CD4-positive, alpha-beta T cell (primary cell): Measurements from ENCODE around the gene KCTD21. TPM values are rescaled to one million over a fixed set of nuclear protein-coding genes. Genes with fewer than 3 reads are reported as not detected.

ENCODE experiments used
- ATAC-seq: fragments of 200-7000 bp; cut with Tn5 transposase; one replicate; pipeline ENCODE4 v1.10.0; 2022; ENCODE audit warnings: mild to moderate bottlenecking; ENCODE audit not compliant: poor library complexity
- CTCF ChIA-PET: fragments of 350-600 bp; sonication (Branson Sonifier 250); formaldehyde crosslinking; loops from one replicate; lab custom pipeline; 2021; ENCODE audit warnings: antibody characterized with exemption, inconsistent platforms; lab: Charles Lee
- POLR2A ChIA-PET: fragments of 350-600 bp; sonication (Branson Sonifier 250); formaldehyde crosslinking; loops from one replicate; lab custom pipeline; 2021; ENCODE audit warnings: antibody characterized with exemption, inconsistent platforms; lab: Charles Lee
- DNase-seq, 14 experiments: peaks; one replicate each; pipeline ENCODE4 v3.0.0-alpha.2; 2013 to 2020; ENCODE audit warnings: mixed read lengths in 2 of 14
- H3K27ac ChIP-seq, 2 donors: one replicate each; pipeline versions ENCODE4 v1.5.1 to v1.7.0; 2013; ENCODE audit warnings: low read length in 2 of 2, low read depth in 1 of 2, mild to moderate bottlenecking in 1 of 2
- H3K27me3 ChIP-seq, 2 experiments: 1 replicate in 1 of 2; 2 replicates in 1 of 2; pipeline versions ENCODE4 v1.6.1 to v1.7.0; 2013; ENCODE audit warnings: low read length in 2 of 2, control low read depth in 1 of 2, mild to moderate bottlenecking in 1 of 2, moderate library complexity in 1 of 2; ENCODE audit not compliant: insufficient read depth in 2 of 2, control insufficient read depth in 1 of 2
- H3K36me3 ChIP-seq: one replicate; pipeline ENCODE4 v1.6.1; 2013; ENCODE audit warnings: low read length, control low read depth; ENCODE audit not compliant: insufficient read depth
- H3K4me1 ChIP-seq: one replicate; pipeline ENCODE4 v1.6.1; 2013; ENCODE audit warnings: low read length, control low read depth; ENCODE audit not compliant: insufficient read depth
- H3K4me3 ChIP-seq: one replicate; pipeline ENCODE4 v1.5.1; 2013; ENCODE audit warnings: mild to moderate bottlenecking, low read length, moderate library complexity
- H3K9me3 ChIP-seq, 2 experiments: 1 replicate in 1 of 2; 2 replicates in 1 of 2; pipeline versions ENCODE4 v1.6.1 to v1.7.0; 2013; ENCODE audit warnings: low read length in 2 of 2, mild to moderate bottlenecking in 2 of 2, control low read depth in 1 of 2, moderate library complexity in 1 of 2; ENCODE audit not compliant: control insufficient read depth in 1 of 2, insufficient read depth in 1 of 2
- H3K27ac Mint-ChIP-seq: one replicate; pipeline ENCODE4 v1.8.0; 2020; ENCODE audit warnings: mixed read lengths
- H3K27me3 Mint-ChIP-seq: one replicate; pipeline ENCODE4 v1.8.0; 2021; ENCODE audit warnings: mixed read lengths
- H3K36me3 Mint-ChIP-seq: one replicate; pipeline ENCODE4 v1.8.0; 2021; ENCODE audit warnings: low read depth, mixed read lengths
- H3K4me1 Mint-ChIP-seq: one replicate; pipeline ENCODE4 v1.8.0; 2021; ENCODE audit warnings: low read depth, mixed read lengths
- H3K4me3 Mint-ChIP-seq: one replicate; pipeline ENCODE4 v1.8.0; 2020; ENCODE audit warnings: mild to moderate bottlenecking, mixed read lengths
- H3K9me3 Mint-ChIP-seq: one replicate; pipeline ENCODE4 v1.8.0; 2020; ENCODE audit warnings: mixed read lengths
- CTCF ChIP-seq: fragments of 200-600 bp; IDR thresholded peaks from one replicate; pipeline ENCODE4 v1.8.0; 2022; ENCODE audit warnings: antibody characterized with exemption, mild to moderate bottlenecking
- intact Hi-C, 2 experiments: fragments of 100-400 bp; cut with DNase I in 1 of 2; cut with micrococcal nuclease in 1 of 2; formaldehyde crosslinking; loops; one replicate each; pipeline versions ENCODE4 v1.15.1 to v1.9.0; 2023 to 2025; cut with DNase I, micrococcal nuclease
- total RNA-seq, 174 experiments: library from RNA in 2 of 174; stranded (reverse) in 2 of 174; gene quantifications; one replicate each; pipeline ENCODE4 v1.2.3 and lab custom pipeline; 2021 to 2026

KCTD21 gene
- total RNA-seq, 2 experiments from 2014 or later: 3.5 to 6.5 TPM

- H3K36me3 Mint-ChIP-seq: peaks cover 56% of the 10 kb centered on the region
These were observed 21.1 kb upstream of the KCTD21 start for GRCh38 chr11:78209478-78209877.

GRCh38 chr11:78208257-78209165, 20.1 kb upstream of the KCTD21 start:
- no peak for TF ChIP-seq CTCF
- Histone ChIP-seq H3K9me3 (no peaks in the 10 kb centered on the region), H3K27ac (no peak overlapping the region), H3K4me1 (peaks cover 31% of the 10 kb centered on the region), H3K36me3 (peaks cover 35% of the 10 kb centered on the region), H3K27me3 (no peaks in the 10 kb centered on the region), H3K4me3 (no peak overlapping the region)
- H3K9me3 Mint-ChIP-seq: no peaks in the 10 kb centered on the region
- H3K4me1 Mint-ChIP-seq: peaks cover 45% of the 10 kb centered on the region
- H3K4me3 Mint-ChIP-seq: no peak overlapping the region
- DNase-seq (peak in 1 of 14 experiments; percentile 28), ATAC-seq (no peak)
- H3K27me3 Mint-ChIP-seq: no peaks in the 10 kb centered on the region
- CTCF ChIA-PET: interaction anchor here (0.8 kb wide), 1 partner anchor 208 kb away, joined by 3 read pairs; no protein-coding TSS in a partner anchor
- intact Hi-C loops: no loop called here
- peak overlapping the region; percentile 64 for H3K27ac Mint-ChIP-seq
- POLR2A ChIA-PET: no interaction called here
- peaks cover 54% of the 10 kb centered on the region for H3K36me3 Mint-ChIP-seq

More at GRCh38 chr11:78209478-78209877, 21.1 kb upstream of the KCTD21 start:
- Histone ChIP-seq H3K27me3 (no peaks in the 10 kb centered on the region), H3K4me1 (peaks cover 21% of the 10 kb centered on the region), H3K4me3 (no peak overlapping the region), H3K9me3 (no peaks in the 10 kb centered on the region), H3K27ac (no peak overlapping the region), H3K36me3 (peaks cover 40% of the 10 kb centered on the region)
- Mint-ChIP-seq H3K27ac (no peak overlapping the region), H3K9me3 (no peaks in the 10 kb centered on the region), H3K4me3 (no peak overlapping the region), H3K27me3 (no peaks in the 10 kb centered on the region), H3K4me1 (peaks cover 40% of the 10 kb centered on the region)
- DNase-seq: peak in 1 of 14 experiments; percentile 29
- no peak for ATAC-seq
- no peak for TF ChIP-seq CTCF
- intact Hi-C loops: no loop called here
- ChIA-PET CTCF (no interaction called here), POLR2A (no interaction called here)

GRCh38 chr11:78207532-78208256, 19.3 kb upstream of the KCTD21 start:
- ATAC-seq (no peak), DNase-seq (peak in 1 of 14 experiments; percentile 23)
- Histone ChIP-seq H3K27me3 (no peaks in the 10 kb centered on the region), H3K36me3 (peaks cover 32% of the 10 kb centered on the region), H3K4me3 (no peak overlapping the region), H3K27ac (no peak overlapping the region), H3K9me3 (no peaks in the 10 kb centered on the region), H3K4me1 (peaks cover 35% of the 10 kb centered on the region)
- intact Hi-C loops: no loop called here
- peaks cover 58% of the 10 kb centered on the region for H3K36me3 Mint-ChIP-seq
- no peak for TF ChIP-seq CTCF
- peaks cover 51% of the 10 kb centered on the region for H3K4me1 Mint-ChIP-seq
- peak overlapping the region; percentile 64 for H3K27ac Mint-ChIP-seq
- H3K4me3 Mint-ChIP-seq: no peak overlapping the region
- H3K9me3 Mint-ChIP-seq: no peaks in the 10 kb centered on the region
- CTCF ChIA-PET: interaction anchor here (0.8 to 1.7 kb wide), 2 partner anchors 20 to 209 kb away, joined by 3 to 5 read pairs; no protein-coding TSS in a partner anchor
- POLR2A ChIA-PET: no interaction called here
- no peaks in the 10 kb centered on the region for H3K27me3 Mint-ChIP-seq
